Nephron progenitor cell (in vitro differentiated cells): Measurements from ENCODE around the gene SENP7.

Experiments
- DNase-seq: peaks from one replicate; pipeline ENCODE4 v3.0.0; 2021
- H3K27ac Mint-ChIP-seq: 2 replicates; pipeline ENCODE4 v1.8.0; 2021; ENCODE audit warnings: mild to moderate bottlenecking, moderate library complexity, mixed read lengths
- H3K27me3 Mint-ChIP-seq: 2 replicates; pipeline ENCODE4 v1.8.0; 2021; ENCODE audit warnings: mild to moderate bottlenecking, low read depth, mixed read lengths; ENCODE audit not compliant: poor library complexity
- H3K36me3 Mint-ChIP-seq: 2 replicates; pipeline ENCODE4 v1.8.0; 2021; ENCODE audit warnings: low read depth, mixed read lengths
- H3K4me1 Mint-ChIP-seq: 2 replicates; pipeline ENCODE4 v1.8.0; 2021; ENCODE audit warnings: mixed read lengths
- H3K4me3 Mint-ChIP-seq: 2 replicates; pipeline ENCODE4 v1.8.0; 2021; ENCODE audit warnings: mild to moderate bottlenecking, moderate library complexity, mixed read lengths
- H3K9me3 Mint-ChIP-seq: 2 replicates; pipeline ENCODE4 v1.8.0; 2021; ENCODE audit warnings: mild to moderate bottlenecking, moderate library complexity, mixed read lengths
- CTCF ChIP-seq: fragments of 200-600 bp; sonication (generic); IDR thresholded peaks from 2 replicates; pipeline ENCODE4 v1.5.0; 2021; ENCODE audit warnings: antibody characterized with exemption

The SENP7 gene

GRCh38 chr3:101529816-101530685 lies 17.0 kb upstream of the SENP7 start:
- no peak for TF ChIP-seq CTCF
- no peak overlapping the region for H3K27ac Mint-ChIP-seq
- DNase-seq = no peak
- peaks cover 10% of the 10 kb centered on the region for H3K27me3 Mint-ChIP-seq
- no peaks in the 10 kb centered on the region for H3K36me3 Mint-ChIP-seq
- H3K4me3 Mint-ChIP-seq = no peak overlapping the region
- peaks cover 4% of the 10 kb centered on the region for H3K9me3 Mint-ChIP-seq
- H3K4me1 Mint-ChIP-seq = peaks cover 6% of the 10 kb centered on the region

- H3K27me3 Mint-ChIP-seq = peaks cover 10% of the 10 kb centered on the region
- no peak overlapping the region for H3K4me3 Mint-ChIP-seq
- TF ChIP-seq CTCF = no peak
- DNase-seq = no peak
- H3K4me1 Mint-ChIP-seq = peaks cover 6% of the 10 kb centered on the region
- no peak overlapping the region for H3K27ac Mint-ChIP-seq
- H3K36me3 Mint-ChIP-seq = no peaks in the 10 kb centered on the region
- H3K9me3 Mint-ChIP-seq = peaks cover 4% of the 10 kb centered on the region
These were observed 14.9 kb upstream of the SENP7 start for GRCh38 chr3:101527906-101528305.

- TF ChIP-seq CTCF = no peak
- Mint-ChIP-seq H3K4me1 (peaks cover 6% of the 10 kb centered on the region), H3K27ac (no peak overlapping the region), H3K9me3 (peaks cover 4% of the 10 kb centered on the region), H3K36me3 (no peaks in the 10 kb centered on the region), H3K27me3 (peaks cover 10% of the 10 kb centered on the region), H3K4me3 (no peak overlapping the region)
- no peak for DNase-seq
These were observed 14.4 kb upstream of the SENP7 start for GRCh38 chr3:101527441-101527840.

- no peaks in the 10 kb centered on the region for H3K9me3 Mint-ChIP-seq
- no peaks in the 10 kb centered on the region for H3K36me3 Mint-ChIP-seq
- no peak for DNase-seq
- H3K27ac Mint-ChIP-seq = no peak overlapping the region
- no peak for TF ChIP-seq CTCF
- no peak overlapping the region for H3K4me3 Mint-ChIP-seq
- H3K27me3 Mint-ChIP-seq = peaks cover 28% of the 10 kb centered on the region
- H3K4me1 Mint-ChIP-seq = no peaks in the 10 kb centered on the region
These were observed 8.2 kb upstream of the SENP7 start for GRCh38 chr3:101521211-101521701.

GRCh38 chr3:101519685-101520365 lies 6.8 kb upstream of the SENP7 start:
- Mint-ChIP-seq H3K9me3 (no peaks in the 10 kb centered on the region), H3K36me3 (no peaks in the 10 kb centered on the region), H3K27me3 (peaks cover 36% of the 10 kb centered on the region), H3K27ac (no peak overlapping the region), H3K4me1 (no peaks in the 10 kb centered on the region), H3K4me3 (no peak overlapping the region)
- no peak for DNase-seq
- no peak for TF ChIP-seq CTCF
